Measurements from ENCODE around the gene MRPS10. TPM values are rescaled to one million over a fixed set of nuclear protein-coding genes. Genes with fewer than 3 reads are reported as not detected.
"Not testable (repeated sequence)": the region's sequence is repeated elsewhere in the genome, so short reads cannot be mapped to it uniquely, and the experiment has no call there.

MRPS10 gene
- total RNA-seq, 1 donor: 26.8 TPM

DNA sequence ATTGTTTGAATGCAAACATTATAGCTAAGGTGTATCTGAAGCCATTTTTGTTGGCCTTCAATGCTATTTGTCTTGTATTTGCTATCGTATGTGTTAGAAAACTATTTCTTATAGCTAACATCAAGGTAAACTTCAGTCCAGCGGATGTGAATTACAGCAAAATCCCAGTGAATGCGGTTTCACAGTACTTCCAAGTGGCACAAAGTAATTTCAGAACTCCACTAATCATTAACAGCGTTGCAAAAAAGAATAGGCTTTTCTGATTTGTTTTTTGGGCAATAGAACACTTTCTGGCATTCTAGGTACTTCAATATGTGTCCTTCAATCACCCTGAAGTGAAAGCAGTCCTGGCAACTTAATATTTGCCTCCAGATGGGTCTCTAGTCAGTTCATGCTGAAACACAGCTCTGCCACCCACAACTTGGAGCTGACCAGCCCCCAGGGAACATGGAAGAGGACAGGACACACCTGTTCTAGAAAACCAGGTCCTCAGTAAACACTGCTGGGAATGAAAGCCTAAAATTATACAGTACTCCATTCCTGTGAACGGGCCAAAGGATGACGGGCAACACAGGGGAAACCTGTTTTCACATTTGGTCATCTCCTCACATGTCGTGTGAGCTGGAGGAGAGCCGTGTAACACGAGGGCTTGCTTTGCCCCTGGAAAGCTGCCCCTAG, 9.7 kb upstream of the MRPS10 start:
- Histone ChIP-seq H3K4me1 (ENCODE audit: insufficient read depth, low read length) (no peaks in the 10 kb centered on the region), H3K27me3 (ENCODE audit: insufficient read depth, low read length) (no peaks in the 10 kb centered on the region), H3K9me3 (ENCODE audit: low read depth, low read length) (no peaks in the 10 kb centered on the region), H3K4me3 (ENCODE audit: low read length) (no peak overlapping the region)

DNA sequence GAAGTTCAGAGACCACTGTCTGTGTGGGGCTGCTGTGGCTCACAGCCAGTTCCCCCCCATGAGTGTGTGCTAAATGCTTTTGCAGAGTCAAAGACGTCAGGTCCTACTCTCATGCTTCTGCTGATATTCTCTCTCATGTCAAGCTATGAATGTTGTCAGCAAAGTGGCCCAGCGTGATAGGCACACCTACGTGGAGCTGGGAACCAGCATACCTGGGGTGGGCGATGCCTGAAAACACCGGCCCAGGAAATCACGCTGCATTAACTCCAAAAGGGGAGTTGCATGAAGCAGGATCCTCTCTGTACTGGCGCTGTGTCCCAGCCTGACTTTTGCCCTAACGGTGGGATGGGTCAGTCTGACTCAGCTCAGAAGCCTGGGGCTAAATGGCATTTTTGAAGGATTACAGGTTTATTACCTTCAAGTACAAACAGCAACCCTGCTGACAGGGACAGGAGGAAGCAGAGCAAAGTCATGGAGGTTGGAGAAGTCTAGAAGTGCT, 9.0 kb upstream of the MRPS10 start:
- no peak overlapping the region for H3K4me3 ChIP-seq (ENCODE audit: low read length)
- H3K4me1 ChIP-seq (ENCODE audit: insufficient read depth, low read length): no peaks in the 10 kb centered on the region

DNA sequence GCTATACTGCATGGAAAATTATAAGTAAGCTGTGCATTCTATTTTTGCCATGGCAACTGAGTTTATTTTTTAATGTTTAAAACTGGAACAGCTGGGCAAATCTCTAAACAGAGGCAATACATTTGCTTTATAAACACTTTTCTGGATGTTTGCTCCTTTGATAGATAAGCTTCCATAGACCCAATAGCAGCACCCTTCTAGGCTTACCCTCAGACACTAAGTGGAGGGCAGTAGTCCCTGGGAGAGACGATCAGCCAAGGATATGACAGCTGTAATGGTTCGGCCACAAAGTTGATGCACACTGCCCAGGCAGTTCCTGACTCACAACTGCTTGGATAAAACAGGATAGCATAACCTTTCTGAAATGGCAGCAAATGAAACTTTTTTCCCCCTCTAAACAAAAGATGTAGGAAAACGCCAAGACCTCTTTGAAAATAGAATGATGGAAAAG, 8.5 kb upstream of the MRPS10 start:
- no peaks in the 10 kb centered on the region for H3K4me1 ChIP-seq (ENCODE audit: insufficient read depth, low read length)

More for the DNA sequence above, 9.0 kb upstream of the MRPS10 start:
- Histone ChIP-seq H3K27me3 (ENCODE audit: insufficient read depth, low read length) (no peaks in the 10 kb centered on the region), H3K9me3 (ENCODE audit: low read depth, low read length) (no peaks in the 10 kb centered on the region)

DNA sequence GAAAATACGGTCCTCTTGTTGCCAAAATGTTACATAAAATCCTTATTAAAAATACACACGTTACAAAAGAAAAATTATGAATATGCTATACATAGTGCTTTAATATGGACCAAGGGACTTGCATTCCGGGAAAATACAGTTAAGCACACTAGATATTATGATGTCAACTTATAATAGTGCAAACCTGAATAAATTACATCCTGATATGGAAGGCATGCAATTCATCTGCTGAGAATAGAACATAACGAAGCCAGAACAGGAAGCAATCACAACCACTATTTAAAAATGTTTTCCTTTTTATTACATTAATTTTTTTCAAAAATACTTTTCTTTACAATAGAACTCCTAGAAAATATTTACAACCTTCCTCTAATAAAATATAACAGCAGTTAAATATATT, 7.8 kb upstream of the MRPS10 start:
- Histone ChIP-seq H3K4me3 (ENCODE audit: low read length) (no peak overlapping the region), H3K27me3 (ENCODE audit: insufficient read depth, low read length) (no peaks in the 10 kb centered on the region), H3K9me3 (ENCODE audit: low read depth, low read length) (no peaks in the 10 kb centered on the region), H3K4me1 (ENCODE audit: insufficient read depth, low read length) (no peaks in the 10 kb centered on the region)

More for the DNA sequence above, 8.5 kb upstream of the MRPS10 start:
- H3K4me3 ChIP-seq (ENCODE audit: low read length): no peak overlapping the region
- no peaks in the 10 kb centered on the region for H3K27me3 ChIP-seq (ENCODE audit: insufficient read depth, low read length)
- H3K9me3 ChIP-seq (ENCODE audit: low read depth, low read length): no peaks in the 10 kb centered on the region

DNA sequence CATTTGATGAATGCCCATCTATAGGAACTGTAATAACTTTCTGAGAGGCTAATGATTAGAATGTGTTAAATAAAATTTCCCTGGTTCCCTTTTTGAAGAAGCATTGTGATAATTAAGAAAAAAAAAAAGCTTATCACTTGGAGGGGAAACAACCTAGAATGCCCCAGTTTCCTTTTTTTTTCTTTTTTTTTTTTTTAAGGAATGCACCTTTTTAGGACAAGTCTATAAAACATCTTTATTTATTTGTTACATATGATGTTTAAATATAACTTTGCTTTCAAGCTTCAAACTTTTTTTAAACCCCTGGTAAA, 7.3 kb upstream of the MRPS10 start:
- H3K27me3 ChIP-seq (ENCODE audit: insufficient read depth, low read length): no peaks in the 10 kb centered on the region
- H3K4me3 ChIP-seq (ENCODE audit: low read length): no peak overlapping the region
- H3K4me1 ChIP-seq (ENCODE audit: insufficient read depth, low read length): no peaks in the 10 kb centered on the region
- no peaks in the 10 kb centered on the region for H3K9me3 ChIP-seq (ENCODE audit: low read depth, low read length)

DNA sequence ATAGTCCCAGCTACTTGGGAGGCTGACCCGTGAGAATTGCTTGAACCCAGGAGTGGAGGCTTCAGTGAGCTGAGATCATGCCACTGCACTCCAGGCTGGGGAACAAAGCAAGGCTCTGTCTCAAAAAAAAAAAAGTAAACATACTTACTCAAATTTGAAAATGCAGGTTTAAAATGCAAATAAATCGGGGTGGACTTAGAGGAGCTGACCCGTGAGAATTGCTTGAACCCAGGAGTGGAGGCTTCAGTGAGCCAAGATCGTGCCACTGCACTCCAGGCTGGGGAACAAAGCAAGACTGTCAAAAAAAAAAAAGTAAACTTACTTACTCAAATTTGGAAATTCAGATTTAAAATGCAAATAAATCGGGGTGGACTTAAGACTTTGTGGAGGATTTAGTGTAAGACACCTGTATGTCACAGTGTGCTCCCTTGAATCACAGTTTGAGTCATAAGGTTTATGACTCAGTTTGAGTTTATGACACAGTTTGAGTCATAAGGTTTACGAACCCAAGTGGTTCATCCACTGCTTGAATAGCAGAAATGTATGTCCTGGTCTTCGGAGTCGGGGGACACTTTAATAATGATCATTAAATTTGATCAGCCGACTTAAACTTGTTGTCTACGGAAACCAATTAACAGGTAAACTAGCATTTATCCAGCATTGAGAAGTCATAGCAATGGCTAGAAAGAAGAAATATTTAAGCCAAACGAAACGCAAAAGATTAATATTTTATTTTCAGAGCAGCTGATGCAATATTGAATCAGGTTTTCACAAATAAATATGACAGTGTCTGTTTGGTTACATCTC, 6.8 kb upstream of the MRPS10 start:
- no peaks in the 10 kb centered on the region for H3K4me1 ChIP-seq (ENCODE audit: insufficient read depth, low read length)
- H3K27me3 ChIP-seq (ENCODE audit: insufficient read depth, low read length): no peaks in the 10 kb centered on the region

DNA sequence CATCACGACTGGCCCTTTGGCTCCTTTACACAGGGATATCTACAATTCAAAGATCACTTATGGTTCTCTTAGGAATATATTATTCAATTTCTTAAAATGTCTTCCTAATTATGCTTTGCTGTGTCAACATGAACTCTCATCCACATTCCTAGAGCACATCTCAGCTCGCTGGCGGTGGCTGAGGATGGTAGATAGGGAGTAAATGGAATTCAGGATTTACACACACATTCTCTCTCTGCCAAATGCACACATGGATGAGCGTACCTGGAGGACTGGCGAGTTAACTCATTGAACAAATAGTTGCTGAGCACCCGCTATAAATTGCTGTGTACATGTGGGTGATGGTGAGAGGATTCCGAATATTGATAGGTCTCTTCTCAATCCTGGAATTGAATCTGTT, 4.8 kb upstream of the MRPS10 start:
- no peaks in the 10 kb centered on the region for H3K9me3 ChIP-seq (ENCODE audit: low read depth, low read length)
- H3K4me1 ChIP-seq (ENCODE audit: insufficient read depth, low read length): peaks cover 5% of the 10 kb centered on the region
- H3K4me3 ChIP-seq (ENCODE audit: low read length): no peak overlapping the region
- H3K27me3 ChIP-seq (ENCODE audit: insufficient read depth, low read length): no peaks in the 10 kb centered on the region

More for the DNA sequence above, 6.8 kb upstream of the MRPS10 start:
- Histone ChIP-seq H3K4me3 (ENCODE audit: low read length) (no peak overlapping the region), H3K9me3 (ENCODE audit: low read depth, low read length) (no peaks in the 10 kb centered on the region)

DNA sequence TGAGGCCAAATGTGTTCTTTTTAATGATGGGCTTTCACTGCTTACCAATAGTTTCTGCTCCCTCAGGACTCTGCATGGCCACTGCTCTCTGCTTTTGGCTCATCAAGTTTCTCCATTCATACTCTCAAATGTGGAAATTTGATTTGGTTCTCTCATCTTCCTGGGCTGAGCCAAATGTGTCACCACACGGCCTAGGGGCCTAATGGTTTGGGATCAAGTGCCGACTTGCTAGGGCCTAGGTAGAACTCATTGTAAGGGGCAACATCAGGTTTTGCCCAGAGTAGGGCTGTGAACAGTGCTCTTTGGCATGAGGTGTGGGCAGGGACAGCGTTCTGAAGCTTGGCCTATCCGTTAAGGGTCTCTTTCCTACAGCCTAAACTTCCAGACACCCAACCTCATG, 3.9 kb upstream of the MRPS10 start:
- H3K9me3 ChIP-seq (ENCODE audit: low read depth, low read length): no peaks in the 10 kb centered on the region
- no peaks in the 10 kb centered on the region for H3K27me3 ChIP-seq (ENCODE audit: insufficient read depth, low read length)
- peaks cover 13% of the 10 kb centered on the region for H3K4me1 ChIP-seq (ENCODE audit: insufficient read depth, low read length)

DNA sequence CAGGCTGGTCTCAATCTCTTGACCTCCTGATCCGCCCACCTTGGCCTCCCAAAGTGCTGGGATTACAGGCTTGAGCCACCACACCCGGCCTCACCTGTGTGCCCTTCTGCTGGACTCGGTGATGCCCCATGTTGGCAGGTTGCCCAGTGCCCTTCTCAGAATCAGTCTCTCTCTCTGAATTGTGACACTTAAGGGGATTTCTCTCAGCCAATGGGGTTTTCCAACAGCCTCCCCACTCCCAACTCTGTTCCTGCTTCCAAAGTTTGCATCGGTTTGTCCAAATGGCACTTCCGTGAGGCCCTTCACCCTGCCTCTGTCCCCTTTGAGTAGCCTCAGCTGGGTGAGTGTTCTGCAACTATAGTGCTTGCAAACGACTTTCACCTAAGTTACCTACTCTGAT, 3.1 kb upstream of the MRPS10 start:
- no peaks in the 10 kb centered on the region for H3K9me3 ChIP-seq (ENCODE audit: low read depth, low read length)
- H3K27me3 ChIP-seq (ENCODE audit: insufficient read depth, low read length): no peaks in the 10 kb centered on the region
- H3K4me1 ChIP-seq (ENCODE audit: insufficient read depth, low read length): peaks cover 20% of the 10 kb centered on the region
- no peak overlapping the region for H3K4me3 ChIP-seq (ENCODE audit: low read length)

More for the DNA sequence above, 3.9 kb upstream of the MRPS10 start:
- no peak overlapping the region for H3K4me3 ChIP-seq (ENCODE audit: low read length)

DNA sequence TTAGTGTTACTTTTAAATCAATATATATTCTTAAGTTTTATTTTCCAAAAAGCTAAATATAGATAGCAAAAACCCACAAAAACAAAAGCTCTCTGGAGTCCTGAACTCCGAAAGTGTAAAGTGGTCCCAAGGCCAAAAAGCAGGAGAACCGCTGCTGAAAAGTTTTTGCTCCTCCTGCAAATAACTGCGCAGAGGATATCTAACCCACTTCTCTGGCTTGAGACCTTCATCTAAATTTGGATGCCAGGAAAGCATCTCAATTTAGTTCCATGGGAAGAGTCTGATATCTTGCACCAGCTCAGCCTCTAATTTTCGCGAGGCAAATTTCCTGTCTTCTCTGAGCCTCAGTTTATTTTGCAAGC, 523 bp downstream of the MRPS10 start:
- Histone ChIP-seq H3K27me3 (ENCODE audit: insufficient read depth, low read length) (no peaks in the 10 kb centered on the region), H3K4me1 (ENCODE audit: insufficient read depth, low read length) (peaks cover 29% of the 10 kb centered on the region), H3K4me3 (ENCODE audit: low read length) (peak overlapping the region; percentile 88), H3K9me3 (ENCODE audit: low read depth, low read length) (no peaks in the 10 kb centered on the region)

DNA sequence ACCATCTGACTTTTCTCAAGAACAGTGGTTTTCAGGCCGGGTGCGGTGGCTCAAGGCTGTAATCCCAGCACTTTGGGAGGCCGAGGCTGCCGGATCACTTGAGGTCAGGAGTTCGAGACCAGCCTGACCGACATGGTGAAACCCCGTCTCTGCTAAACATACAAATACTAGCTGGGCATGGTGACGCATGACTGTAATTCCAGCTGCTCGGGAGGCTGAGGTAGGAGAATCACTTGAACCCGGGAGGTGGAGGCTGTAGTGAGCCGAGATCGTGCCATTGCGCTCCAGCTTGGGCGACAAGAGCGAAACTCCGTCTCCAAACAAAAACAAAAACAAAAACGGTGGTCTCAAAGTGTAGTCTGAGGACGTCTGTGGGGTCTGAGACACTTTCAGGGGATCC, 1.2 kb downstream of the MRPS10 start:
- not testable (repeated sequence) for H3K4me3 ChIP-seq (ENCODE audit: low read length); H3K9me3 ChIP-seq (ENCODE audit: low read depth, low read length)

DNA sequence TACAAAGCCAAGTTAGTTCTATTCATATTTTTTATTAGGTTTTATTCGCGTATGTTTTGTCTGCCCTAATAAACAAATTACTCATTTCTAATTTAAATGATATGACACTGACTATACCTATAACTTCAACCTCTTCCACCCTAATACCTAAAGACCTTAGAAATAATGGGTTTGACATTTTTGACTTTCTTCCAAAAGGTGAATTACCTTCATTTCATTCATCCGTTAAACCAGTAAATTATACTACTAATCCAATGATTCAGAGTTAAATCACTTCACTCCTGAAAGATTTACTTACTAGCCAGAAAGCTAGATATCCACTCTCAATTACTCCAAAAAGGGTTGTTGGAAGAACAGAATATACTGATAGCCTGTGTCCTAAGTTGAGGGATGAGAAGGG, 5.2 kb downstream of the MRPS10 start:
- H3K4me1 ChIP-seq (ENCODE audit: insufficient read depth, low read length): peaks cover 24% of the 10 kb centered on the region
- H3K9me3 ChIP-seq (ENCODE audit: low read depth, low read length): no peaks in the 10 kb centered on the region
- no peak overlapping the region for H3K4me3 ChIP-seq (ENCODE audit: low read length)
- no peaks in the 10 kb centered on the region for H3K27me3 ChIP-seq (ENCODE audit: insufficient read depth, low read length)

More for the DNA sequence above, 1.2 kb downstream of the MRPS10 start:
- not testable (repeated sequence) for H3K27me3 ChIP-seq (ENCODE audit: insufficient read depth, low read length)
- H3K4me1 ChIP-seq (ENCODE audit: insufficient read depth, low read length): peaks cover 29% of the 10 kb centered on the region

DNA sequence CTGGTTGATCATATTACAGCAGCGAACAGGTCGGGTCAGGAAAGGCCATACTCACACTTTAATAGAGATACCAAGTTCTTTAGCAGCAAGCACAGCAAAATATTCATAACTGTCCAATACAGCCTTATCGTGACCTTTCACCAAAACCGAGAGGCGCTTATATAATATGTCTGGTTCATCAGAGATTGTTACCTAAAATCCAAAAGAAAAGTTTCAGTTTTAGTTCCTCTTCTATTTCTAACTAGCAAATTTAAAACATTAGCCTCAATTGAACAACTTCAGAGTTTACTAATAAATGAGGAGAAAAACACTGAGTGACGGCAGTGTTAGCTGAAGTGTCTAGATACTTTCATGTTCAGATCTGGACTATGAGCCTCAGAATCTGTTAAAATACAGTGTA, 5.9 kb downstream of the MRPS10 start:
- H3K4me3 ChIP-seq (ENCODE audit: low read length): no peak overlapping the region
- no peaks in the 10 kb centered on the region for H3K27me3 ChIP-seq (ENCODE audit: insufficient read depth, low read length)
- H3K9me3 ChIP-seq (ENCODE audit: low read depth, low read length): no peaks in the 10 kb centered on the region
- H3K4me1 ChIP-seq (ENCODE audit: insufficient read depth, low read length): peaks cover 17% of the 10 kb centered on the region

DNA sequence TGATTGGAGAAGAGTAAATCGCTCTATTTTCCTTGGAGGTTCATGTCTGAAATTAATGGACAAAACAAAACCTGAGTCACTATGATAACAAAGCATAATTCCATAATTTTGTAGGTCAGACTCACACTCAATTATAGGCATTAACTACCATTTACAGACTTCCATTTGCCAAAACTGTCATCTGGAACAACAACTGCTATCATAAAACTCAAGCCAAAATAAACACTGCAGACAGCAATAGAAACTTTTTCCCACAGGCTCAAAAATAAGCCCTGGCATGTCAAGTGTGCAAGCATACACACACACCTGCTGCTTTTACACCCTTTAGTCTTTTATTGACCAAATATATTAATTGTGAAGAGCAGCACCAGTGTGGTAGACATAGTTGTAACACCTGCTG, 7.1 kb downstream of the MRPS10 start:
- no peaks in the 10 kb centered on the region for H3K27me3 ChIP-seq (ENCODE audit: insufficient read depth, low read length)
- no peaks in the 10 kb centered on the region for H3K9me3 ChIP-seq (ENCODE audit: low read depth, low read length)
- no peak overlapping the region for H3K4me3 ChIP-seq (ENCODE audit: low read length)
- H3K4me1 ChIP-seq (ENCODE audit: insufficient read depth, low read length): peaks cover 8% of the 10 kb centered on the region

DNA sequence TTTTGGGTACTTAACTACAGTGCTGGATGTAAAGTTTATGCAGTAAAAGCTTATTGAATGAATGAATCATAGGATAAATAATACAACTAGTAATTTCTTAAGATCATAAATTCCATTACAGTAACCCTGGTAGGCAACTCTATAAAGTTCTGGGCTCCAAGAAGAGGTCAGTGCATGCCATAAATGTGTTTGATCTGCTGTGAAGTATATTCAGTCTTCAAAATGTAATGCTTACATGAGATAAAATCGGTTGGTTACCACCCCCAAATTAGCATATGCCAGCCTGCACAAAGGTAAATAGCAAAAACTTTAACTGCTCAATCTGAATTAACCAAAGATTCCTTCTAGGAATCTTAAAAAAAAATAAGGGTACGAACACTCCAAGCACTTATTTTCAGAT, 10.1 kb downstream of the MRPS10 start:
- H3K9me3 ChIP-seq (ENCODE audit: low read depth, low read length); H3K4me3 ChIP-seq (ENCODE audit: low read length); H3K27me3 ChIP-seq (ENCODE audit: insufficient read depth, low read length); H3K4me1 ChIP-seq (ENCODE audit: insufficient read depth, low read length): not testable (repeated sequence)

Measured in mononuclear cell (primary cell).